Esophagus squamous epithelium (tissue), 5 donors: ENCODE measurements around the gene LINGO4. TPM values are rescaled to one million over a fixed set of nuclear protein-coding genes. Genes with fewer than 3 reads are reported as not detected.

Source experiments
- DNase-seq: peaks from one replicate; lab custom pipeline; 2025; lab: John Stamatoyannopoulos, UW
- H3K27ac ChIP-seq, 4 donors: fragments of 200-600 bp; sonication (generic); one replicate each; pipeline ENCODE4 v1.5.1; 2016 to 2019; ENCODE audit warnings: mild to moderate bottlenecking in 1 of 4
- H3K27me3 ChIP-seq, 4 donors: fragments of 200-600 bp; sonication (generic); 1 replicate in 3 of 4; 2 replicates in 1 of 4; pipeline versions ENCODE4 v1.5.1 to v1.6.0; 2017 to 2021; ENCODE audit warnings: antibody characterized with exemption in 1 of 4
- H3K36me3 ChIP-seq, 3 donors: fragments of 200-600 bp; sonication (generic); one replicate each; pipeline ENCODE4 v1.5.1; 2016 to 2019
- H3K4me1 ChIP-seq, 3 donors: fragments of 200-600 bp; sonication (generic); one replicate each; pipeline ENCODE4 v1.5.1; 2017 to 2019
- H3K4me3 ChIP-seq, 4 donors: fragments of 200-600 bp; sonication (generic); 1 replicate in 3 of 4; 2 replicates in 1 of 4; pipeline ENCODE4 v1.5.1; 2016 to 2019; ENCODE audit warnings: mild to moderate bottlenecking in 2 of 4, moderate library complexity in 1 of 4
- H3K9me3 ChIP-seq, 3 donors: fragments of 200-600 bp; sonication (generic); one replicate each; pipeline ENCODE4 v1.5.1; 2016 to 2019
- POLR2A ChIP-seq, 4 donors: fragments of 450-650 bp; IDR thresholded peaks; one replicate each; pipeline ENCODE4 v1.6.1; 2017; ENCODE audit warnings: antibody characterized with exemption in 4 of 4, mild to moderate bottlenecking in 4 of 4, moderate library complexity in 3 of 4
- WGBS, 2 donors: methylation state at CpG; one replicate each; pipeline ENCODE4 v1.1.5; 2018; 5-methylcytosine and 5-hydroxymethylcytosine counted together
- intact Hi-C: fragments of 100-400 bp; cut with DNase I; formaldehyde crosslinking; loops from one replicate; pipeline ENCODE4 v1.15.0; 2022
- total RNA-seq, 4 donors: library from RNA; depleted of rRNA; stranded (reverse); fragments of >200 nt; gene quantifications; one replicate each; pipeline ENCODE4 v1.1.0, GENCODE V29; 2016
- TF ChIP-seq, protein P1 (sequence below), 6 experiments: fragments of 450-650 bp in 4 of 6; fragments of 200-600 bp in 2 of 6; sonication (generic) in 2 of 6; IDR thresholded peaks; one replicate each; pipeline ENCODE4 v1.5.1; 2016 to 2019; ENCODE audit warnings: antibody characterized with exemption in 6 of 6, mild to moderate bottlenecking in 4 of 6, moderate library complexity in 4 of 6
- donor health status: DM: yes; HTN: yes; CAD: no.

LINGO4 gene
- total RNA-seq, 4 donors from 2014 or later: 0.19 TPM; not detected in 3

DNA sequence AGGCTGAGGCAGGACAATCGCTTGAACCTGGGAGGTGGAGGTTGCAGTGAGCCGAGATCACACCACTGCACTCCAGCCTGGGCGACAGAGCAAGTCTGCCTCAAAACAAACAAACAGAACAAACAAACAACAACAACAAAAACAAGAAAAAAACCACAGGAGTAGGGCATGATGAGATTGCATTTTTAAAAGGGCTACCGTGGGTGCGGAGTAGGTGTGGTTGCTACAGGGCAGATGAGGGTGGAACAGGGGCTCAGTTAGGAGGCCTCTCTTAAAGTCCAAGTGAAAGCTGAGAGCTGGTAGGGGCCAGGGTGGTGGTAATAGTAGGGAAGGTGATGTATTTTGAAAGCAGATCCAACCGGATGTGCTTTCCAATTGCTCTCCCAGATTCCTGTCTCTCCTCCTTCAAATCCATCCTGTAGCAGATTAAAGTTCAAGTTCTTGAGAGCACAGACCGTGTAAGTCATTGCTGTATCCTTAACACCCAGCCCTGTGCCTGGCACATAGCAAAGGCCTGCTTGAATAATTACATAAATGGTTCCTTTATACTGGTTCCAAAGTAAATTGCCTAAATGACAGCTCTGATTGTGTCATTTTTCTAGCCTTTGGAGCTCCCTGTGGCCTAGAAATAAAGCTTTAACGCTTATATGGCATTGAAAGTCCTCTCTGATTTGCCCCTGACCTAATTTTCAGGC lies 4.2 kb upstream of the LINGO4 start:
- H3K4me3 ChIP-seq: no peak overlapping the region
- H3K27ac ChIP-seq: no peak overlapping the region
- TF ChIP-seq, protein P1, sequence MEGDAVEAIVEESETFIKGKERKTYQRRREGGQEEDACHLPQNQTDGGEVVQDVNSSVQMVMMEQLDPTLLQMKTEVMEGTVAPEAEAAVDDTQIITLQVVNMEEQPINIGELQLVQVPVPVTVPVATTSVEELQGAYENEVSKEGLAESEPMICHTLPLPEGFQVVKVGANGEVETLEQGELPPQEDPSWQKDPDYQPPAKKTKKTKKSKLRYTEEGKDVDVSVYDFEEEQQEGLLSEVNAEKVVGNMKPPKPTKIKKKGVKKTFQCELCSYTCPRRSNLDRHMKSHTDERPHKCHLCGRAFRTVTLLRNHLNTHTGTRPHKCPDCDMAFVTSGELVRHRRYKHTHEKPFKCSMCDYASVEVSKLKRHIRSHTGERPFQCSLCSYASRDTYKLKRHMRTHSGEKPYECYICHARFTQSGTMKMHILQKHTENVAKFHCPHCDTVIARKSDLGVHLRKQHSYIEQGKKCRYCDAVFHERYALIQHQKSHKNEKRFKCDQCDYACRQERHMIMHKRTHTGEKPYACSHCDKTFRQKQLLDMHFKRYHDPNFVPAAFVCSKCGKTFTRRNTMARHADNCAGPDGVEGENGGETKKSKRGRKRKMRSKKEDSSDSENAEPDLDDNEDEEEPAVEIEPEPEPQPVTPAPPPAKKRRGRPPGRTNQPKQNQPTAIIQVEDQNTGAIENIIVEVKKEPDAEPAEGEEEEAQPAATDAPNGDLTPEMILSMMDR (IDR thresholded peaks at IDR 0.05): no peak
- no peak for TF ChIP-seq POLR2A (IDR thresholded peaks at IDR 0.05)
- intact Hi-C loops: no loop called here
- peaks cover 0 to 11% (median 0%) of the 10 kb centered on the region in 4 donors for H3K27me3 ChIP-seq
- no peak for DNase-seq
- peaks cover 0 to 9% (median 0%) of the 10 kb centered on the region in 3 donors for H3K4me1 ChIP-seq
- 55 to 60% methylated on average over 7 to 8 of the region's 8 CpGs for WGBS, 2 donors
- peaks cover 0 to 5% (median 0%) of the 10 kb centered on the region in 3 donors for H3K36me3 ChIP-seq
- H3K9me3 ChIP-seq: no peaks in the 10 kb centered on the region

DNA sequence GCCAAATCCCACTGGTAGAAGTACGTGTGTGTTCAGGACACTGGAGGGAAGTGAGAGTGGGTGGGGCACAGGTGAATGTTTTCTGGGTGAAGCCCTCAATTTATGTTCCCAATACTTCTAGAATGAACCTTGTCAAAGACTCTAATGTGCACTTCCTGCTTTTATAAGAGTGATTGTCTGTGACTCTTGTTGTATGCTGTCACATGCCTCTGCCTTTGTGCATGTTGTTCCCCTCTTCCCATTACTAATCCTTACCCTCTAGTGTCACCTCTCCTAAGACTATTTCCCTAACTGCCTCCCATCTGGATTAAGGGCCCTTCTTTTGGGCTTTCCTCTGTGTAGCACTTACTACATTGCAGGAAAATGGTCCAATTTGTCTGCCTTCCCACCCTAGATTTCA lies 2.5 kb upstream of the LINGO4 start:
- H3K27me3 ChIP-seq: peaks cover 0 to 26% (median 0%) of the 10 kb centered on the region in 4 donors
- WGBS, 2 donors: 44 to 80% methylated on average over 1 of the region's 1 CpG
- no peak for DNase-seq
- H3K4me1 ChIP-seq: peaks cover 0 to 9% (median 0%) of the 10 kb centered on the region in 3 donors
- no peaks in the 10 kb centered on the region for H3K9me3 ChIP-seq
- H3K36me3 ChIP-seq: peaks cover 0 to 5% (median 0%) of the 10 kb centered on the region in 3 donors
- H3K27ac ChIP-seq: no peak overlapping the region
- intact Hi-C loops: no loop called here
- TF ChIP-seq POLR2A (IDR thresholded peaks at IDR 0.05): no peak
- TF ChIP-seq, protein P1 (IDR thresholded peaks at IDR 0.05): no peak
- no peak overlapping the region for H3K4me3 ChIP-seq

DNA sequence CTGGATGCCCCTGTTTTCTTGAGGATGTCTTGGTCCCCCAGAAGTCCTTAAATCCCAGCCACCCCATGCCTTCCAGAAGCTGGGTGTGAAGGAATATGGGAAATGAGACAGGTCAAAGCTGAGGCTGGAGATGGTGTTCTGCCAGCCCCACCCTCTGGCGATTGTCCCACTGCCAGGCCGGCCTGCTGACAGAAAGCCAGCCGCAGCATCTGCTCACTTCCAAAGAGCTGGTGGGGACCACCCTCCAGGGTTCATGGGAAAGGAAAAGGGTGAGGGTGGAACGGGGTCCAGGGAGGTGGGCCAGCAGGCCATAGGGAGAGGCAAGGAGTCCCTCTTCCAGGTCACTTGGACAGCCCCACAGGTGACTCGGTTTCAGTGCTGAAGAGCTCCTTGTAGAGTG lies 1.9 kb upstream of the LINGO4 start:
- H3K36me3 ChIP-seq: peaks cover 0 to 5% (median 0%) of the 10 kb centered on the region in 3 donors
- H3K27ac ChIP-seq: no peak overlapping the region
- no peak for TF ChIP-seq POLR2A (IDR thresholded peaks at IDR 0.05)
- TF ChIP-seq, protein P1 (IDR thresholded peaks at IDR 0.05): no peak
- peaks cover 0 to 32% (median 0%) of the 10 kb centered on the region in 4 donors for H3K27me3 ChIP-seq
- H3K9me3 ChIP-seq: no peaks in the 10 kb centered on the region
- DNase-seq: no peak
- no peak overlapping the region for H3K4me3 ChIP-seq
- WGBS, 2 donors: 79 to 86% methylated on average over 3 to 4 of the region's 5 CpGs
- H3K4me1 ChIP-seq: peaks cover 0 to 9% (median 0%) of the 10 kb centered on the region in 3 donors
- intact Hi-C loops: no loop called here

DNA sequence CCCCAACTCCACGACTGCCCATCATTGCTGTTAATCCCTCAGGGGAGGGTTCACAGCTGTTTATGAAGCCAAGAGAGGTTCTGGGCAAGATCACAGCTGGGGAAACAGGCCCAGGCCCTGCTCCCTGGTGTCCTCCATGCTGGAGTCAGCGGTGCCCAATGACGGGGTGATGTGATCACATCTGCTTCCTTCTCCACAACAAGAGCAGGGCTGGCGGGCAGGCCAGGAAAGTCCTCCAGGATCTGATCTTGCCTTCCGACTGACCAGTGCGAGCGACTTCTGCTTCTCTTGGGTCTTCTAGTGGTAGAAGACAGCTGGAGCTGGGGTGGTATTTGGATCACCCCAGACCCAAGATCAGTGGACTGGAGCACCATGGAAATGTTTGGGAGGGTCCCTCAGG lies 951 bp upstream of the LINGO4 start:
- Histone ChIP-seq H3K4me1 (peaks cover 0 to 9% (median 0%) of the 10 kb centered on the region in 3 donors), H3K27me3 (peaks cover 0 to 42% (median 0%) of the 10 kb centered on the region in 4 donors), H3K27ac (no peak overlapping the region), H3K9me3 (no peaks in the 10 kb centered on the region), H3K4me3 (no peak overlapping the region), H3K36me3 (peaks cover 0 to 5% (median 0%) of the 10 kb centered on the region in 3 donors)
- DNase-seq: no peak
- 20% methylated on average over 1 of the region's 7 CpGs; no CpG with 5 or more reads in 1 of the 2 donors for WGBS, 2 donors
- no peak for TF ChIP-seq POLR2A (IDR thresholded peaks at IDR 0.05)
- TF ChIP-seq, protein P1 (IDR thresholded peaks at IDR 0.05): no peak
- intact Hi-C loops: no loop called here

DNA sequence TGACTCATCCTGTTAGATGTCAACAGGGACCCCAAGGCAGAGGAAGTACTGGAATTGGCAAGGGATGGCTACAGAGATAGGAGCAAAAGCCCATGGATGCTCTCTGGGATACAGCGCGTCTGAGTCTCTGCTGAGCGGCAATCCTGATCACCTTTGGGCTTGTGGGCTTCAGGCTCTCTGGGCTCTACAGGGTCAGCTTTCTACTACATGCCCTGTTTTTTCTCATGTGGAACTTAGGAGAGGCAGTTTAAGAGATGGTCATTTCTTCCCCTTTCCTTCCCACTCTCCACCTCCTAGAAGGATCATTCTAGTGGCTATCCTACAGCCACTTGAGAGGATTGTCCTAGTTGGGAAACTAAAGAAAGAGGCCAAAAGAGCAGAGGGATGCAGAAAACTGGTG lies 1.3 kb downstream of the LINGO4 start:
- peaks cover 0 to 5% (median 0%) of the 10 kb centered on the region in 3 donors for H3K36me3 ChIP-seq
- H3K27me3 ChIP-seq: peaks cover 0 to 64% (median 0%) of the 10 kb centered on the region in 4 donors
- no peak overlapping the region for H3K4me3 ChIP-seq
- H3K9me3 ChIP-seq: no peaks in the 10 kb centered on the region
- TF ChIP-seq, protein P1 (IDR thresholded peaks at IDR 0.05): no peak
- no peak for TF ChIP-seq POLR2A (IDR thresholded peaks at IDR 0.05)
- DNase-seq: no peak
- 97 to 100% methylated on average over 3 of the region's 3 CpGs for WGBS, 2 donors
- H3K27ac ChIP-seq: no peak overlapping the region
- no peaks in the 10 kb centered on the region for H3K4me1 ChIP-seq
- intact Hi-C loops: no loop called here
